Measurements from ENCODE around the gene TNFRSF12A. TPM values are rescaled to one million over a fixed set of nuclear protein-coding genes. Genes with fewer than 3 reads are reported as not detected.

TNFRSF12A gene
- total RNA-seq, 1 experiment from 2014 or later = 62.5 TPM

GRCh38 chr16:3059723-3060242 is 39.6 kb downstream of the TNFRSF12A start:
- DNase-seq = no peak
- TF ChIP-seq CTCF (IDR thresholded peaks at IDR 0.05; ENCODE audit: insufficient read depth in 1 of 2, low read depth in 1 of 2, low read length in 1 of 2, severe bottlenecking in 1 of 2, unreplicated experiment in 1 of 2) = no peak
- ChIA-PET POLR2A (interaction anchor here (1.1 kb wide), 1 partner anchor 75 kb away, joined by 5 read pairs; the partner anchor contains the start of gene ZNF213), CTCF (interaction anchor here (0.6 to 2.7 kb wide), 13 partner anchors 14 to 98 kb away, joined by 3 to 44 read pairs (median 6); partner anchors contain the start of genes TNFRSF12A, ZNF205, ZNF213 and ZSCAN10)
- Mint-ChIP-seq H3K4me3 (ENCODE audit: unreplicated experiment) (peak overlapping the region; percentile 81), H3K9me3 (ENCODE audit: unreplicated experiment) (no peaks in the 10 kb centered on the region), H3K4me1 (ENCODE audit: low read depth, unreplicated experiment) (no peaks in the 10 kb centered on the region), H3K27ac (ENCODE audit: unreplicated experiment) (peak overlapping the region; percentile 90), H3K27me3 (ENCODE audit: insufficient read depth, unreplicated experiment) (no peaks in the 10 kb centered on the region), H3K36me3 (ENCODE audit: insufficient read depth, unreplicated experiment) (no peaks in the 10 kb centered on the region)
- intact Hi-C loops (cut with micrococcal nuclease; ENCODE audit: unreplicated experiment) = loop anchor here (1.0 to 2.0 kb wide), 3 partner anchors 47 to 70 kb away; no protein-coding TSS in a partner anchor
- TSS peak; percentile 86 for BruUV-seq (replicated peaks)
- Histone ChIP-seq H3K4me1 (peaks cover 21% of the 10 kb centered on the region), H3K9me3 (no peaks in the 10 kb centered on the region), H3K4me3 (ENCODE audit: low read depth, low read length) (peak overlapping the region; percentile 91), H3K36me3 (ENCODE audit: control insufficient read depth, insufficient read depth, low read length) (no peaks in the 10 kb centered on the region), H3K27me3 (replicated peaks; ENCODE audit: control insufficient read depth, insufficient read depth, low read length) (no peaks in the 10 kb centered on the region)

- BruUV-seq (replicated peaks) = no TSS peak
- Histone ChIP-seq H3K27me3 (replicated peaks; ENCODE audit: control insufficient read depth, insufficient read depth, low read length) (no peaks in the 10 kb centered on the region), H3K9me3 (no peaks in the 10 kb centered on the region), H3K36me3 (ENCODE audit: control insufficient read depth, insufficient read depth, low read length) (no peaks in the 10 kb centered on the region), H3K4me3 (ENCODE audit: low read depth, low read length) (no peak overlapping the region), H3K4me1 (peaks cover 23% of the 10 kb centered on the region)
- CTCF ChIA-PET = interaction anchor here (0.6 to 2.7 kb wide), 2 partner anchors 68 to 71 kb away, joined by 7 to 44 read pairs; no protein-coding TSS in a partner anchor
- TF ChIP-seq CTCF (IDR thresholded peaks at IDR 0.05; ENCODE audit: insufficient read depth in 1 of 2, low read depth in 1 of 2, low read length in 1 of 2, severe bottlenecking in 1 of 2, unreplicated experiment in 1 of 2) = no peak
- H3K9me3 Mint-ChIP-seq (ENCODE audit: unreplicated experiment) = no peaks in the 10 kb centered on the region
- peak overlapping the region; percentile 90 for H3K27ac Mint-ChIP-seq (ENCODE audit: unreplicated experiment)
- POLR2A ChIA-PET = no interaction called here
- H3K4me1 Mint-ChIP-seq (ENCODE audit: low read depth, unreplicated experiment) = no peaks in the 10 kb centered on the region
- intact Hi-C loops (cut with micrococcal nuclease; ENCODE audit: unreplicated experiment) = no loop called here
- peaks cover 5% of the 10 kb centered on the region for H3K36me3 Mint-ChIP-seq (ENCODE audit: insufficient read depth, unreplicated experiment)
- H3K27me3 Mint-ChIP-seq (ENCODE audit: insufficient read depth, unreplicated experiment) = no peaks in the 10 kb centered on the region
- no peak overlapping the region for H3K4me3 Mint-ChIP-seq (ENCODE audit: unreplicated experiment)
- no peak for DNase-seq
These were observed 40.4 kb downstream of the TNFRSF12A start for GRCh38 chr16:3060339-3061127.

GRCh38 chr16:3062553-3062952 is 42.4 kb downstream of the TNFRSF12A start:
- H3K27me3 ChIP-seq (replicated peaks; ENCODE audit: control insufficient read depth, insufficient read depth, low read length) = no peaks in the 10 kb centered on the region
- no peaks in the 10 kb centered on the region for H3K9me3 ChIP-seq
- H3K36me3 Mint-ChIP-seq (ENCODE audit: insufficient read depth, unreplicated experiment) = peaks cover 13% of the 10 kb centered on the region
- no peak overlapping the region for H3K27ac Mint-ChIP-seq (ENCODE audit: unreplicated experiment)
- no peaks in the 10 kb centered on the region for H3K27me3 Mint-ChIP-seq (ENCODE audit: insufficient read depth, unreplicated experiment)
- no peaks in the 10 kb centered on the region for H3K4me1 Mint-ChIP-seq (ENCODE audit: low read depth, unreplicated experiment)
- intact Hi-C loops (cut with micrococcal nuclease; ENCODE audit: unreplicated experiment) = no loop called here
- POLR2A ChIA-PET = no interaction called here
- no peak for TF ChIP-seq CTCF (IDR thresholded peaks at IDR 0.05; ENCODE audit: insufficient read depth in 1 of 2, low read depth in 1 of 2, low read length in 1 of 2, severe bottlenecking in 1 of 2, unreplicated experiment in 1 of 2)
- H3K4me3 ChIP-seq (ENCODE audit: low read depth, low read length) = no peak overlapping the region
- H3K4me3 Mint-ChIP-seq (ENCODE audit: unreplicated experiment) = no peak overlapping the region
- no TSS peak for BruUV-seq (replicated peaks)
- CTCF ChIA-PET = no interaction called here
- no peaks in the 10 kb centered on the region for H3K9me3 Mint-ChIP-seq (ENCODE audit: unreplicated experiment)
- no peaks in the 10 kb centered on the region for H3K36me3 ChIP-seq (ENCODE audit: control insufficient read depth, insufficient read depth, low read length)
- no peak for DNase-seq
- H3K4me1 ChIP-seq = peaks cover 30% of the 10 kb centered on the region

Measured in Caco-2 (cell line).